Ovary (tissue), 3 donors: Measurements from ENCODE around the gene KNOP1.

Experiments used
- POLR2A ChIP-seq: fragments of 450-650 bp; IDR thresholded peaks from one replicate; pipeline ENCODE4 v1.6.1; 2017; ENCODE audit warnings: antibody characterized with exemption, mild to moderate bottlenecking, moderate library complexity
- TF ChIP-seq, protein P1 (sequence below), 3 donors: fragments of 450-650 bp in 2 of 3; fragments of 200-600 bp in 1 of 3; IDR thresholded peaks; one replicate each; pipeline versions ENCODE4 v1.5.1 to v1.8.0; 2016 to 2022; ENCODE audit warnings: antibody characterized with exemption in 3 of 3, mild to moderate bottlenecking in 1 of 3
- donor health status: DM: no; HTN: no; CAD: no.

DNA sequence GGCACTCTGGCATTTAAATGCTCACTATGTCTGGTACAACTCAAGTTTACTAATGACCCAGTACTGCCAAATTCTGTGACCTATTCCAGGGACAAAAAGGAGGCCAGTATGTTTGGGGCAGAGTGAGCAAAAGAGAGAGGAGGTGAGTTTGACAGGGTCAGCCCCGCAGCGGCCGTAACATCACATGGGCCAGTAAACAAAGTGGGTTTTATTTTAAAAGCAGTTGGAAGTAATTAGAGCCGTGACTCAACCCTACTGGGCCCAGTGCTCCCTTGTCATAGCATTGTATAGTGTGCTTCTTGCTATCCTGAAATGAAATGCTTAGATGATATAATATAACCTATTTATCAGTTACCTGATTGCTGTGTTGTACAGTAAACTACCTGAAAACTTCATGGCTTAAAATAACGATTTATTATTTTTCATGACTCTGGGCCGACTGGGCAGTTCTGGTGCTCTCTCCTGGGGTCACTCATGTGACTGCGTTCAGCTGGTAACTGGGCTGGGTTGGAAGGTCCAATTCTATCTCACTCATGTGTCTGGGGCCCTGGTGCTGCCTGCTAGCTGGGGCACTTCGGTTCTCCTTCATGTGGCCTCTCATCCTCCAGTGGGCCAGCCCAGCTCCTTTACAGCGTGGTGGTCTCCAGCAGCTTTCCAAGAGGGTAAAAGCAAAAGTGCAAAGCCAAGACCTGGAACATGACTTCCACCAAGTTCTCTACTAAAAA is 27.4 kb upstream of the KNOP1 start:
- TF ChIP-seq, protein P1, sequence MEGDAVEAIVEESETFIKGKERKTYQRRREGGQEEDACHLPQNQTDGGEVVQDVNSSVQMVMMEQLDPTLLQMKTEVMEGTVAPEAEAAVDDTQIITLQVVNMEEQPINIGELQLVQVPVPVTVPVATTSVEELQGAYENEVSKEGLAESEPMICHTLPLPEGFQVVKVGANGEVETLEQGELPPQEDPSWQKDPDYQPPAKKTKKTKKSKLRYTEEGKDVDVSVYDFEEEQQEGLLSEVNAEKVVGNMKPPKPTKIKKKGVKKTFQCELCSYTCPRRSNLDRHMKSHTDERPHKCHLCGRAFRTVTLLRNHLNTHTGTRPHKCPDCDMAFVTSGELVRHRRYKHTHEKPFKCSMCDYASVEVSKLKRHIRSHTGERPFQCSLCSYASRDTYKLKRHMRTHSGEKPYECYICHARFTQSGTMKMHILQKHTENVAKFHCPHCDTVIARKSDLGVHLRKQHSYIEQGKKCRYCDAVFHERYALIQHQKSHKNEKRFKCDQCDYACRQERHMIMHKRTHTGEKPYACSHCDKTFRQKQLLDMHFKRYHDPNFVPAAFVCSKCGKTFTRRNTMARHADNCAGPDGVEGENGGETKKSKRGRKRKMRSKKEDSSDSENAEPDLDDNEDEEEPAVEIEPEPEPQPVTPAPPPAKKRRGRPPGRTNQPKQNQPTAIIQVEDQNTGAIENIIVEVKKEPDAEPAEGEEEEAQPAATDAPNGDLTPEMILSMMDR (IDR thresholded peaks at IDR 0.05): no peak
- TF ChIP-seq POLR2A: no peak
